ENCODE results near the gene FRS2.

DNA sequence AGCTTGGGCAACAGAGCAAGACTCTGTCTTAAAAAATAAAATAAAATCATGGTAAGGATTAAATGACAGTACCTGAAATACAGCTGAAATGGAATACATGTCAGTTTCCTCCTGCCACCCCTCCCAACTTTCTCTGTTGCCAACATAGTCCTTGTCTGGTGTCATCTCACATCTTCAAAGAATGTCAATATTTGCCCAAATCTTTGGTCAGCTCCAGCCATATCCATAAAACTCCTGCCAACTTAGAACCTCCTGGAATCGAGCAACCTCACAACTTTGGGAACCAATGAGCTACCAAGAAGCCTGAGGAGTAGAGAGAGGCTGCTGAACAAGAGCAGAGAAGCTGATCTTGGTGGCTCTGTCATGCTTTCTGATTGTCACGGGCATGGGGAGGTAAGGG is 151.4 kb downstream of the FRS2 start:
- TF ChIP-seq POLR2A (IDR thresholded peaks at IDR 0.05; ENCODE audit: low read depth, low read length) (no peak), POLR2AphosphoS5 (IDR thresholded peaks at IDR 0.05; ENCODE audit: low read depth, low read length) (no peak), TAF1 (IDR thresholded peaks at IDR 0.05; ENCODE audit: borderline replicate concordance, low read depth, low read length) (no peak)

All from GM12892 (cell line).